GM12872 (cell line): Measurements from ENCODE around the gene ARHGAP28.

Experiments
- TF ChIP-seq, protein P1 (sequence below): IDR thresholded peaks from 3 replicates; pipeline ENCODE4 v1.5.1; 2011; ENCODE audit warnings: low read depth, mild to moderate bottlenecking, low read length, moderate library complexity; ENCODE audit not compliant: insufficient read depth

ARHGAP28 gene

DNA sequence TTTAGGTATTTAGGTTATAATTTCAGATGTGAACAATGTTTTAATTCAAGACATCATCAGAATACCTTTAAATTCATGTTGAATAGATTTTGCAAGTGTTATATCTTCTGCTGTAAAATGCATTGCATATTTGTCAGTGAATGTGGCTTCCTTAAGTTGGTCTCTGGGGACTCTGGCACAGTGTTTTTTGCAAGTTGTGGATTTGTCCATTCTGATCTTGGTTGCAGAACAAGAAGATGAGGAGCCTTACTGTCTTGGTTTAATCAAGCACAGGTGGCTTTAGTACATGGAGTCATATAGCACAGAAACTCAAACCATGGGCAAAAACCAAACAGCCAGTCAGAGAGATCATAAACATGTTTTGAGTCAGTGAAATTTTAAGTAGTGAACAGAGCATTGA, 135.7 kb downstream of the ARHGAP28 start:
- TF ChIP-seq, protein P1, sequence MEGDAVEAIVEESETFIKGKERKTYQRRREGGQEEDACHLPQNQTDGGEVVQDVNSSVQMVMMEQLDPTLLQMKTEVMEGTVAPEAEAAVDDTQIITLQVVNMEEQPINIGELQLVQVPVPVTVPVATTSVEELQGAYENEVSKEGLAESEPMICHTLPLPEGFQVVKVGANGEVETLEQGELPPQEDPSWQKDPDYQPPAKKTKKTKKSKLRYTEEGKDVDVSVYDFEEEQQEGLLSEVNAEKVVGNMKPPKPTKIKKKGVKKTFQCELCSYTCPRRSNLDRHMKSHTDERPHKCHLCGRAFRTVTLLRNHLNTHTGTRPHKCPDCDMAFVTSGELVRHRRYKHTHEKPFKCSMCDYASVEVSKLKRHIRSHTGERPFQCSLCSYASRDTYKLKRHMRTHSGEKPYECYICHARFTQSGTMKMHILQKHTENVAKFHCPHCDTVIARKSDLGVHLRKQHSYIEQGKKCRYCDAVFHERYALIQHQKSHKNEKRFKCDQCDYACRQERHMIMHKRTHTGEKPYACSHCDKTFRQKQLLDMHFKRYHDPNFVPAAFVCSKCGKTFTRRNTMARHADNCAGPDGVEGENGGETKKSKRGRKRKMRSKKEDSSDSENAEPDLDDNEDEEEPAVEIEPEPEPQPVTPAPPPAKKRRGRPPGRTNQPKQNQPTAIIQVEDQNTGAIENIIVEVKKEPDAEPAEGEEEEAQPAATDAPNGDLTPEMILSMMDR, result no peak

DNA sequence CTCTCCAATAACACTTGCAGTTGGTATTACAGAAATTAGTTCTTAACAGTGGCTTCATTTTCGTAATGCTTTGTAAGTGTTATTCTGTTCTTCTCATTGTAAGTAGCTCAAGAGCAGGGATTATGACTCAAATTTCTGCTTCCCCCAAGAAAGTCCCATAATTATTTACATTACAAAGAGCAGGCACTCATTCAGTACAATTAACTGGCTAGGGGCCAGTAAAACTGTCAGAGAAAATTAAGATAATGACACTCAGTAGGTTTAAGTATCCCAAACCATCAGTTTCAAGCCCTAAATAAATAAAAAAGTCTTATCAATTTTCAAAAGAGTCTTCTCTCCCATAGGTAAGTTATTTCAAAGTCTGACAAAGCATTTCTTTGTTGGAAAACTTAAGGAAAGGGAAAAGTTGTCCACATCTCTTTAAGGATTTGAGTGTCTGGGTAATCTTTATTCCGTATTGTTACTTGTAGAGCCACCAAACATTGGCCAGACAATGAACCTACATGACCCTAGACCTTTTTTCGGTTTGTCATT, 137.1 kb downstream of the ARHGAP28 start:
- TF ChIP-seq, protein P1, result no peak

DNA sequence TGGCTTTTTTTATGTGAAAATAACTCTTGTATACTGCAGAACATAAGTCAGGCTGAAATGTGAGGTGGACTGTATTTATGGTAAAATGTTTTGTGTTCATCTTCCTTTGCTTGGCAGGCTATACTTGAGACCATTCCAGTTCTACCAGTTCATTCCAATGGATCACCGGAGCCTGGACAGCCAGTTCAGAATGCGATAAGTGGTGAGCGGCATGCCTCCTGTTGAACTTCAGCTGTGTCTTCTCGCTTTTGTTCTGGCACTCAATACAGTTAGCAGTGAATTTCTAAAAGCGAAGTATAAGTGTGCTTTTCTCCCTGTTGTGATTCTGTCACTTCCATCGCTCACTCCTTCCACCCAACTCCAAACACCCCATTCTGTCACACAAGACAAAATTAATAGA, 138.5 kb downstream of the ARHGAP28 start:
- TF ChIP-seq, protein P1, result no peak

DNA sequence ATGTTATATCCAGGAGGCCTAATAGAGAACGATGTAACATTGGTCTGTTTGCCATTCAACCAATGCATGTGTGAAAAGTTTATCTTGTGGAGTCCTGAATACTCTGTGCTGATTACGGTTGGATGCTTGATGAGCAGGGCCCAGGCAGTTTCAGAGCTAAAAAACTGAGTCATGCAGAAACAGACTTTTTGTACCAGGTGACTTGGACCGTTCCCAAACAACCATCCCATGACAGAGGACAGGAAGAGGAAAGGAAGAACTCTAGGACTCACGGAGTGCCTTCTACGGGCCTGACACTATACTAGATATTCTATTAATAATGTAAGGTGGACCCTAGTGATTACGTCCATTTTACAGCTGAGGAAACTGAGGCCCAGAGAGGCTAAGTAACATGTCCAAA, 142.1 kb downstream of the ARHGAP28 start:
- TF ChIP-seq, protein P1, result no peak

DNA sequence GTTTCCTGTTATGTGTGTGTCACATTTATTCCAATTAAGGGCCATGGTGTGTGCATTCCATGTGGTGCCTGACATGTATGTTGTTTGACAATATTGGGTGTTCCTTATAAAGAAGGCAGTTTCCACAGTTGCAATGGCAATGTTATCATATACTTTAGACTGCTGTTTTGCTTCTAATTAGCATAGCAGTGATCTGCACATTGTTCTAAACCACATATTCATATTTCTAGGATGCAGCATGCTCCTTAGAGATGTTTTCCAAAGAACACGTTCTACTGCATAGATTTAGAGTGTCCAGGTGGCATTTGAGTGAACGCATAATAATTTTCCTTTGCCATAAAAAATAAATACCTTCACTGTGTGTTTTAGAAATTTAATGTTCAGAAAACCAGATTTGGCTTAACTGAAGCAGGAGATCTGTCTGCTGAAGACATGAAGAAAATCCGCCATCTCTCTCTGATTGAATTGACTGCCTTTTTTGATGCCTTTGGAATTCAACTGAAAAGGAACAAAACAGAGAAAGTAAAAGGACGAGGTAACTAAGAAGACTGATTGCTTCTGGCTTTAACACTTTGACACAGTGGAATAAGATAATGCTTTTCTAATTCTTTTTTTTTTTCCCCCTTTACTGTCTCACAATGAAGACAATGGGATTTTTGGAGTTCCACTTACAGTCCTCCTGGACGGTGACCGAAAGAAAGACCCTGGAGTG, 143.7 kb downstream of the ARHGAP28 start:
- TF ChIP-seq, protein P1, result no peak

DNA sequence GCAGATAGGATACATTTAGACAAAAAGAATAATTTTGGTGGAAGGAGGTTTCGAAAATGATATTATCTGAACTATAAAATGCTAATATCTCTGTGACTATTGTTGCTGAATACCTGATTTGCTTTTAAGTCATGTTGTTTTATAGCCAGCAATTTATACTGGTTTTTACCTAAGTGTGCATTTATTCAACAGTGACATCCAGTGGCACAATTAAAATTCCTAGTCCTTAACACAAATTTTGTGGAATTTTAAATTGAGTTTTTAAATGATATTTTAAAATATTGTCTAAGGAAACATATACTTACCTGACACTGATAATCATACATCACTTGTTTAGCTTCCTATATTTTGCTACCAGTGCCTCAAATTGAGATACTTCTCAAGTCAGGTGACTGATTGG, 144.8 kb downstream of the ARHGAP28 start:
- TF ChIP-seq, protein P1, result no peak

DNA sequence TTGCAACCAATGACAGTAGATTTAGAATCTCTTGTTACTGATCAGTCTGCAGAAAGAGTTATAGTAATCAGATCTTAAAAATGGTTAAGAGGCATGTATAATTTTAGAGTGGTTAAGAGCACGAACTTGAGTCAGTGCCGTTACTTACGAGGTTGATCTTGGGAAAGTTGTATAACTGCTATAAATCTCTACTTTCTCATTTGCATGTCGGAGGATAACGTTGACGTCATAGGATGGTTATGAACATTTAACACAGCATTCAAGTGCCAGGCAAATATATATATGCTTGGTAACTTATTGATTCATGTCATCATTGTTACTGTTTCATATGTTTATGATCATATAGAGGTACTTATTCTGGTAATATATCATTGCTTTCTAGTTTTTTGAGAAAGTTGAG, 146.2 kb downstream of the ARHGAP28 start:
- TF ChIP-seq, protein P1, result no peak
